ENCODE results near the gene EIF4B.

DNA sequence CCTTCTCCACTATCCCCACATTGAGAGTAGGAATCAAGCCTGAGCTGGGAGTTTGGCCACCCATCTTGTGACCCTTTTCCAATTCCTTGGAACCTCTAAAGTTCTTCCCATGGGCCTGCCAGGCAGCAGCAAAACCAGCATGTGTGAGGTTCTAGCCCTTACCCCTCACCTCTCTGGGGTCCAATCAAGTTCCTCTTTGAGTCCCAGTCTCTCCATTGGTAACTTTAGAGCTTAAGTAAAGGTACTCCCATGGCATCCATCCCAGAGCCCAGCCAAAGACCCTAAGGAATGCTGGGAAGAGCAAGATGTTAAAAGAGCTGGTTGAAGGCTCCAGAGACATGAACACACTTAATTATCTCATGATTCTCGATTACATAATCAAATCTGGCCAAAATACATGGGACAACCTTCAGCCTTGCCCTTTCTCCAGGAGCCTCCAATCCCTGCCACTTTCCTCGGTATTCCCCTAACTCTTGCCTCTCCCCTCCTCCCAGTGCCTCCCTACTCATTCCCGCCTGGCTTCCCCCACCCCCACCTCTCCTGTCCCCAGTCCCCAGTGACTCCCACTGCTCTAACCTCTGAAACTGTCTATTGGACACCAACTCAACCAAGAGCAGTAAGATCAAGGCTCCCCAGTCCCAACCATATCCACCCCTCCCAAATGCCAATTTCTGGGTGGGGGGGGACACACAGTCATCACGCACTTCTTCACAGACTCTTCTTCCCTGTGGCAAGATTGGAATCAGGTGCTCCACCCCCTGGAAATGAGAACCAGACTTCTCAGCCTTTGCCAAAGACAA is 38.8 kb downstream of the EIF4B start:
- TF ChIP-seq CTCF (IDR thresholded peaks at IDR 0.05) (no peak), POLR2A (IDR thresholded peaks at IDR 0.05; ENCODE audit: low read depth) (no peak)

Measured in esophagus muscularis mucosa (tissue), 3 donors.